Endodermal cell (in vitro differentiated cells): ENCODE measurements around the gene SORL1. TPM values are rescaled to one million over a fixed set of nuclear protein-coding genes. Genes with fewer than 3 reads are reported as not detected.

ENCODE experiments used
- DNase-seq: peaks from one replicate; pipeline ENCODE4 v3.0.0-alpha.2; 2017
- H3K27ac ChIP-seq: 2 replicates; pipeline ENCODE4 v1.5.1; 2013; ENCODE audit warnings: mild to moderate bottlenecking, low read depth, low read length, moderate library complexity
- H3K27me3 ChIP-seq: 2 replicates; pipeline ENCODE4 v1.6.1; 2013; ENCODE audit warnings: mild to moderate bottlenecking, low read length, moderate library complexity; ENCODE audit not compliant: insufficient read depth, control insufficient read depth, poor library complexity, severe bottlenecking
- H3K36me3 ChIP-seq: 2 replicates; pipeline ENCODE4 v1.7.0; 2013; ENCODE audit warnings: mild to moderate bottlenecking, low read length, moderate library complexity; ENCODE audit not compliant: control insufficient read depth, insufficient read depth
- H3K4me1 ChIP-seq: one replicate; pipeline ENCODE4 v1.7.0; 2013; ENCODE audit warnings: low read length; ENCODE audit not compliant: control insufficient read depth, insufficient read depth
- H3K4me3 ChIP-seq: 2 replicates; pipeline ENCODE4 v1.5.1; 2013; ENCODE audit warnings: mild to moderate bottlenecking, low read length, moderate library complexity
- H3K9ac ChIP-seq: 2 replicates; pipeline ENCODE4 v1.6.1; 2013; ENCODE audit warnings: mild to moderate bottlenecking, low read length, moderate library complexity; ENCODE audit not compliant: poor library complexity, severe bottlenecking; ENCODE audit errors: extremely low read depth
- H3K9me3 ChIP-seq: 2 replicates; pipeline ENCODE4 v1.6.1; 2013; ENCODE audit warnings: mild to moderate bottlenecking, low read length, moderate library complexity; ENCODE audit not compliant: control insufficient read depth
- H3K27ac Mint-ChIP-seq: 2 replicates; pipeline ENCODE4 v1.8.0; 2020; ENCODE audit warnings: mixed read lengths
- H3K27me3 Mint-ChIP-seq: 2 replicates; pipeline ENCODE4 v1.8.0; 2021; ENCODE audit warnings: mild to moderate bottlenecking, mixed read lengths; ENCODE audit not compliant: insufficient read depth
- H3K36me3 Mint-ChIP-seq: 2 replicates; pipeline ENCODE4 v1.8.0; 2020; ENCODE audit warnings: low read depth, mixed read lengths
- H3K4me1 Mint-ChIP-seq: 2 replicates; pipeline ENCODE4 v1.8.0; 2020; ENCODE audit warnings: mixed read lengths
- H3K4me3 Mint-ChIP-seq: 2 replicates; pipeline ENCODE4 v1.8.0; 2020; ENCODE audit warnings: mild to moderate bottlenecking, moderate library complexity, mixed read lengths
- H3K9me3 Mint-ChIP-seq: 2 replicates; pipeline ENCODE4 v1.8.0; 2020; ENCODE audit warnings: mild to moderate bottlenecking, mixed read lengths
- CTCF ChIP-seq: fragments of 200-600 bp; sonication (generic); conservative IDR thresholded peaks from 2 replicates; pipeline ENCODE4 v1.5.0; 2021; ENCODE audit warnings: antibody characterized with exemption, mild to moderate bottlenecking
- WGBS, 2 experiments: methylation state at CpG; one replicate each; pipeline versions ENCODE4 v1.1.5 to v1.1.7; 2013; ENCODE audit warnings: missing lambda C conversion rate in 2 of 2, mixed read lengths in 1 of 2; ENCODE audit not compliant: insufficient coverage in 1 of 2, insufficient read length in 1 of 2; 5-methylcytosine and 5-hydroxymethylcytosine counted together
- total RNA-seq, 2 donors: library from RNA; stranded (reverse); fragmentation: NEBNext Ultra II Directional in 1 of 2; extraction: Animal tissue kit (Norgen Biotek cat#: 25700) in 1 of 2; gene quantifications; 2 replicates in 1 of 2; 3 replicates in 1 of 2; pipeline ENCODE4 v1.2.1, GENCODE V29; 2021

The SORL1 gene
- total RNA-seq, 2 donors from 2014 or later: 56.4 to 57.5 TPM

- DNase-seq: no peak
- peaks cover 3% of the 10 kb centered on the region for H3K27me3 Mint-ChIP-seq
- H3K27ac ChIP-seq: no peak overlapping the region
- H3K9me3 Mint-ChIP-seq: no peaks in the 10 kb centered on the region
- no peak overlapping the region for H3K4me3 Mint-ChIP-seq
- H3K27me3 ChIP-seq: no peaks in the 10 kb centered on the region
- H3K4me3 ChIP-seq: no peak overlapping the region
- H3K4me1 Mint-ChIP-seq: peaks cover 24% of the 10 kb centered on the region
- no peak overlapping the region for H3K9ac ChIP-seq
- H3K36me3 Mint-ChIP-seq: peaks cover 52% of the 10 kb centered on the region
- H3K4me1 ChIP-seq: no peaks in the 10 kb centered on the region
- peaks cover 9% of the 10 kb centered on the region for H3K36me3 ChIP-seq
- H3K9me3 ChIP-seq: no peaks in the 10 kb centered on the region
- WGBS, 2 experiments: 100% methylated on average over 1 of the region's 1 CpG; no CpG with 5 or more reads in 1 of the 2 experiments
- no peak for TF ChIP-seq CTCF
- H3K27ac Mint-ChIP-seq: no peak overlapping the region
Observed at GRCh38 chr11:121630041-121630440, 177.9 kb downstream of the SORL1 start.

GRCh38 chr11:121631456-121631855, 179.3 kb downstream of the SORL1 start:
- H3K27me3 Mint-ChIP-seq: peaks cover 3% of the 10 kb centered on the region
- 96 to 100% methylated on average over 2 of the region's 2 CpGs for WGBS, 2 experiments
- Histone ChIP-seq H3K36me3 (peaks cover 3% of the 10 kb centered on the region), H3K4me1 (peaks cover under 1% of the 10 kb centered on the region), H3K27ac (no peak overlapping the region), H3K27me3 (no peaks in the 10 kb centered on the region), H3K4me3 (no peak overlapping the region), H3K9me3 (no peaks in the 10 kb centered on the region), H3K9ac (no peak overlapping the region)
- peaks cover 32% of the 10 kb centered on the region for H3K4me1 Mint-ChIP-seq
- no peak overlapping the region for H3K27ac Mint-ChIP-seq
- H3K36me3 Mint-ChIP-seq: peaks cover 38% of the 10 kb centered on the region
- no peak for TF ChIP-seq CTCF
- DNase-seq: no peak
- no peaks in the 10 kb centered on the region for H3K9me3 Mint-ChIP-seq
- H3K4me3 Mint-ChIP-seq: no peak overlapping the region

DNA sequence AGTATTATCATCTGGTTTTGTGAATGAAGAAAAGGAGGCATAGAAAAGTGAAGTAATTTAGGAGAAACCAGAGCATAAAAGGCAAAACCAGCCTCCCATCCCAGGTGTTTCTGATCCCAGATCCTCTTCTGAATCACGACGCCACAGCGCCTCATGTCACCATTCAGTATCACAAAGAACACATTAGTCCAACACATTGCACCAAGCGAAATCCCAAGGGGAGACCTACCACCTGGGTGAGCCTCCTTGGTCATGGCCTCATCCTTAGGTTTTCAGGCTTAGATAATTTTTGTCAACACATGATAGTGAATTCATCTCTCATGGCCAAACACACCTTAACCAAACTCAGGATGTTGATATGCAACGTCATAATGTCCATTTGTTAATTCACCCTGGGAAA, 182.2 kb downstream of the SORL1 start:
- peaks cover 11% of the 10 kb centered on the region for H3K4me1 ChIP-seq
- Mint-ChIP-seq H3K4me1 (peaks cover 36% of the 10 kb centered on the region), H3K27me3 (peaks cover 3% of the 10 kb centered on the region), H3K36me3 (peaks cover 12% of the 10 kb centered on the region), H3K27ac (no peak overlapping the region), H3K4me3 (no peak overlapping the region), H3K9me3 (no peaks in the 10 kb centered on the region)
- 95 to 100% methylated on average over 5 of the region's 5 CpGs for WGBS, 2 experiments
- H3K9ac ChIP-seq: no peak overlapping the region
- no peak for DNase-seq
- no peak for TF ChIP-seq CTCF
- H3K4me3 ChIP-seq: no peak overlapping the region
- no peaks in the 10 kb centered on the region for H3K27me3 ChIP-seq
- H3K27ac ChIP-seq: no peak overlapping the region
- H3K36me3 ChIP-seq: peaks cover under 1% of the 10 kb centered on the region
- no peaks in the 10 kb centered on the region for H3K9me3 ChIP-seq
